Measurements from ENCODE around the gene ITGB7.
A peak's percentile ranks its signal among the peaks of the same experiment; 100 is the strongest.

The ITGB7 gene

GRCh38 chr12:53222170-53222721 lies 15.2 kb upstream of the ITGB7 start (continued):
- TF ChIP-seq ZNF292 (tag by site-specific recombination; IDR thresholded peaks at IDR 0.05; ENCODE audit: borderline replicate concordance, low read depth) (no peak), WT1 (tag by site-specific recombination; IDR thresholded peaks at IDR 0.05) (0 out of 2 replicates have a peak, but pooled peaks have one; percentile 11), ZNF664 (tag by site-specific recombination; IDR thresholded peaks at IDR 0.05) (no peak), ZNF596 (tag by site-specific recombination; IDR thresholded peaks at IDR 0.05) (peak; percentile 4; the same call in 1 of the 2 replicates), ZNF623 (tag by site-specific recombination; IDR thresholded peaks at IDR 0.05) (no peak)

- ChIA-PET POLR2A (interaction anchor here (0.5 to 2.5 kb wide), 6 partner anchors 40 to 92 kb away, joined by 3 to 9 read pairs (median 3); partner anchors contain the start of genes MYG1 and PFDN5), CTCF (interaction anchor here (0.6 to 1.4 kb wide), 2 partner anchors 10 to 243 kb away, joined by 5 read pairs; no protein-coding TSS in a partner anchor)
- no peaks in the 10 kb centered on the region for H3K9me3 ChIP-seq (ENCODE audit: control insufficient read depth, insufficient read depth, low read depth, low read length)
- no peaks in the 10 kb centered on the region for H3K36me3 ChIP-seq (ENCODE audit: control insufficient read depth in 2 of 2, insufficient read depth in 1 of 2, low read length in 2 of 2)
- H3K4me1 ChIP-seq (ENCODE audit: control insufficient read depth, insufficient read depth, low read length) = peaks cover 4% of the 10 kb centered on the region
- H3K4me3 ChIP-seq (ENCODE audit: low read depth, low read length) = peak overlapping the region; percentile 44
- peak overlapping the region; percentile 95 for H3K27ac ChIP-seq (ENCODE audit: extremely low read depth, low read depth, low read length)
- TF ChIP-seq ZNF2 (tag by site-specific recombination; IDR thresholded peaks at IDR 0.05) = peak; percentile 58; the same call in 1 of the 2 replicates
- TF ChIP-seq KLF8 (tag by site-specific recombination; IDR thresholded peaks at IDR 0.05) = peak; percentile 66; the same call in 1 of the 2 replicates
- TF ChIP-seq ZEB2 (tag by site-specific recombination; IDR thresholded peaks at IDR 0.05) = 0 out of 2 replicates have a peak, but pooled peaks have one; percentile 32
- TF ChIP-seq PATZ1 (tag by site-specific recombination; IDR thresholded peaks at IDR 0.05) = peak; percentile 89
- TF ChIP-seq YY1 (tag by site-specific recombination; IDR thresholded peaks at IDR 0.05) = no peak
- TF ChIP-seq ZNF561 (tag by site-specific recombination; IDR thresholded peaks at IDR 0.05; ENCODE audit: borderline replicate concordance) = peak; percentile 23; the same call in 1 of the 2 replicates
- TF ChIP-seq SP3 (tag by site-specific recombination; IDR thresholded peaks at IDR 0.05) = peak; percentile 61; the same call in 1 of the 2 replicates
- TF ChIP-seq TCF7L2 (IDR thresholded peaks at IDR 0.05; ENCODE audit: borderline replicate concordance, low read depth, low read length) = no peak
- peak; percentile 88 for TF ChIP-seq ZBTB8A (tag by site-specific recombination; IDR thresholded peaks at IDR 0.05)
- TF ChIP-seq ZBTB11 (tag by site-specific recombination; conservative IDR thresholded peaks at IDR 0.05; ENCODE audit: low read depth) = peak; percentile 49
- TF ChIP-seq ZNF777 (tag by site-specific recombination; IDR thresholded peaks at IDR 0.05; ENCODE audit: borderline replicate concordance) = no peak
- peak; percentile 99 for TF ChIP-seq ZBTB20 (tag by site-specific recombination; IDR thresholded peaks at IDR 0.05)
- no peak for TF ChIP-seq ZNF555 (tag by site-specific recombination; conservative IDR thresholded peaks at IDR 0.05)
- TF ChIP-seq ZBTB10 (tag by site-specific recombination; IDR thresholded peaks at IDR 0.05) = peak; percentile 85
- TF ChIP-seq ZBTB44 (tag by site-specific recombination; IDR thresholded peaks at IDR 0.05) = no peak
- TF ChIP-seq ZXDB (tag by site-specific recombination; IDR thresholded peaks at IDR 0.05) = peak; percentile 79; the same call in 1 of the 2 replicates
- no peak for TF ChIP-seq ZNF146 (tag by site-specific recombination; IDR thresholded peaks at IDR 0.05)
- TF ChIP-seq ZNF558 (tag by site-specific recombination; IDR thresholded peaks at IDR 0.05) = no peak
- 0 out of 2 replicates have a peak, but pooled peaks have one; percentile 24 for TF ChIP-seq ZNF660 (tag by site-specific recombination; IDR thresholded peaks at IDR 0.05)
These were observed 14.4 kb upstream of the ITGB7 start for GRCh38 chr12:53221203-53222080.
